GM19463 (cell line): ENCODE results near the gene CPT1A.

Experiments
- ATAC-seq: cut with Tn5 transposase; IDR thresholded peaks from one replicate; pipeline ENCODE4 v1.9.1; 2021; ENCODE audit warnings: mild to moderate bottlenecking, moderate library complexity; ENCODE audit not compliant: unreplicated experiment

The CPT1A gene

GRCh38 chr11:68854273-68854958 is 12.7 kb upstream of the CPT1A start:
- ATAC-seq = no peak

DNA sequence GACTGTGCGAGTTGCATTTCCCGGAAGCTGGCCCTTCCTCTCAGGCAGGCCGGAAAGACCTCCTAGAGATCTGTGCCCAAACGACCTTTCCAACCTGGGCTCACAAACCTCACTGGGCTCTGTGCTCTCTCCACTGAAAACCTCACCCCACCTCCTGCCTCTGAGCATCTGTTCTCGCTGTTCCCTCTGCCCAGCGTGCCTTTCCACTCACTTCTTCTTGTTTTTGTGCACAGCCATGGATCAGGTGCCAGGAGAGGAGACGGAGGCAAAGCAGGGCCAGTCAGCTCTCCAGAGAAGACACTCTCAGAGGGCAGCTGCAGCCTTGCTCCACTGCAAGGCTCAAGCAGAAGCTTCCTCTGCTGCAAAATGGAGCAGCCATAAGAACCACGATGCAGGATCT is 10.9 kb upstream of the CPT1A start:
- ATAC-seq = no peak

GRCh38 chr11:68848429-68848828 is 6.7 kb upstream of the CPT1A start:
- ATAC-seq = no peak

- ATAC-seq = no peak
Measured at GRCh38 chr11:68847395-68847794, 5.7 kb upstream of the CPT1A start.

DNA sequence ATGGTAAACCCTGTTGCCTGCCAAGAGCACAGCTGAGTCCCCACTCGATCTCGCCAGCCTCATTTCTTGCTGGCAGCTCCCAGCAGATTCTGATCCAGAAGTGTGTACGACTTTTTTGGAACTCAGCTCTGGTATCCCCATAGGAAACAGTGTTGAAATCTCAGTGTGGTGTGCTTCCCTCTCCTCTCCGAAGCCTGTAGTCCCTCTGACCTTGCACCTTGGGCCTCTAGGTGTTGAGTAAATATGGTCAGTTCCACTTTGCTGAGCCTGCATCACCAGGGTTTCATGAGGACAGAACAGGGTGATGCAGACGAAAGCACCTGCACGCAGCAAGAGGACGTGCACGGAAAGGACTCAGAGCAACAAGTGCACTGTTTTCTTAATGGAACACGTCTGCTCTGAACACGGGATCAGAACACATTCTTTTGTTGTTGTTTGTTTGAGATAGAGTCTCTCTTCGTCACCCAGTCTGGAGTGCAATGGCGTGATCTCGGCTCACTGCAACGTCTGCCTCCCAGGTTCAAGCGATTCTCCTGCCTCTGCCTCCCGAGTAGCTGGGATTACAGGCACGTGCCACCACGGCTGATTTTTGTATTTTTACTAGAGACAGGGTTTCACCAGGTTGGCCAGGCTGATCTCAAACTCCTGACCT is 3.8 kb upstream of the CPT1A start:
- no peak for ATAC-seq

DNA sequence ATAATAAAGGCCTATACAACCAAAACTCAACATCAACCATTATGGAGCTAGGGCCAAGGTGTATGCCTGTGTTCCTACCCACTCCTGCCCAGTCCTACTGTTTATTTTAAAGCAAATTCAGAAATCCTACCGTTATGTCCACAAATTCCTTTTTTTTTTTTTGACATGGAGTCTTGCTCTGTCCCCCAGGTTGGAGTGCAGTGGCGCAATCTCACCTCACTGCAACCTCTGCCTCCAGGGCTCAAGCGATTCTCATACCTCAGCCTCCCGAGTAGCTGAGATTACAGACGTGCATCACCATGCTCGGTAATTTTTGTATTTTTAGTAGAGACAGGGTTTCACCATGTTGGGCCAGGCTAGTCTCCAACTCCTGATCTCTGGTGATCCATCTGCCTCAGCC is 3.1 kb upstream of the CPT1A start:
- ATAC-seq = no peak

- ATAC-seq = no peak
Measured at GRCh38 chr11:68844376-68844775, 2.7 kb upstream of the CPT1A start.

DNA sequence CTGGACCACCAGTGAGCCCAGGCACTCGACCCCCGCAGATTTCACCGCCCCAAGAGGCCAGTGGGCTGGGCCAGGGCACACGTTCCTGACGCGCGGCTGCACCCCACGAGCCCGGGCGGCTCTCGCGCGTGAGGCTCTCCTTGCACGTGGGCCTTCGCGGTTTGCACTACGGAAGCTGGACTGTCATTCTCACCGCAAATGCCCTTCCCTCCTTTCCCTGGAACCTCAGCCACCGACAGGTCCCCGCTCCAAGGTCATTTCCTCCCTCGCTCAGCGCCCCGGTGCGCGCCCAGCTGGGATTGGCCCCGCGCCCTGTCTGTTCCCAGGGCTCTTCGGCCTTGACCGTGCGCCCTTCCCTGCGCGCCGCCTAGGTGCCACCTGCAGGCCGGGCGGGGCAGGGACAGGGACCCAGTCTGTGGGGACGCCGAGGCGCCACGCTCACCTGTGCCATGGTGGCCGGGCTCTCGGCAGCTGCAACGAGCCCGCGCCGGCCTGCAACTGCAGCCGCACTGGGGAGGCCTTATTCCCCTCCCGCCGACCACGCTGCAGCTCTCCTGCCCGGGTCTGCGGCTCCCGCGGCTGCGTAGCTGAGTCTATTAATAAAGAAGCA is 2.1 kb upstream of the CPT1A start:
- peak; percentile 52 for ATAC-seq

DNA sequence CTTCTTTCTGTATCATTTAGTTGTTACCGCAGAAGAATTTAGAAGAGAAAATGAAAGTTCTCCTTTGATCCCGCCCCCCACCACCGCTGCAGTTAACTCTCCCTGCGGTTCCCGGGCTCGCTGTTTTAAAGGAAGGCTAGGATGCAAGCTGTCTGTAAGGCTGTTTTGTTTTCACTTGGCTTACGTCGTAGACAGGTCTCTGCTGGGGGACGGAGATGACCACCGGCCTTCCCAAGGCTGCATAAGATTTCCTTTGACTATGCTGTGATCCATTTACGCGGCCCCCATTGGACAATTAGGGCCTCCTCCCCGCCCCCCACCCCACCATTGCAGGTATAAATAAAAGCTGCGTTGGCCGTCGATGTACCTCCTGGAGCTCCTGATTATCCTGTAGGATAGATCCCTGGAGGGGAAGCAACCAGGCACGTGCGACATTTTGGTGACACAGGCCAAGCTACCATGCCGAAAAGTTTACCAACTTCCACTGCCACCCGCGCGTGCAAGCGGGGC is 1.4 kb upstream of the CPT1A start:
- ATAC-seq = no peak

DNA sequence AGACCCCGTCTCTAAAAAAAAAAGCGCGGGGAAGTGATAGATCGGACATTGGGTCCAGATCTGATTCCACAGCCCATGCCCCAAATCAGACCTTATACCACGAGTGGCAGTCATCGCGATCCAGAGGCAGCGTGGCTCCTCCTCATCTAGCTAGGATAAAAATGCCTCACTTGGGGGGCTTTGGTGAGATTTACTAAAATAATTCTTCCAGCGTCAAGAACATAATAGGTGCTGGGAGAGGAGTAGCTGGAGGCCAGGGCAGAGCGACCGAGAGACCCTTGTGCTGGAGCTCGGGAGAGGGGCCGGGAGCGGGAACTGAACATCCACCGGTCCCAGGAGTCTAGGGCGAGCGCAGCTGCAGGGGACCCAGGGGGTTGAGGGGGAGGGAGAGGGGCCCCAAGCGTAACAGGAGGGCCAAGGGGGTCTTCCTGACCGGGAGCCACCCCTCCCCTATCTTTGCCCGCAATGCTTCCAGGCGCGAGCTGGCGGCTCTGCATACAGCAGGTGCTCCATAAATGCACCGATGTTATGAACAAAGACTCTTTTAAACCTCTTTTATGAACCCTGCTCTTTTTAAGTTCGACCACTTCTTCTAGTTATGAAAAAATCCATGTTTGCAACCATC is 823 bp upstream of the CPT1A start:
- no peak for ATAC-seq

DNA sequence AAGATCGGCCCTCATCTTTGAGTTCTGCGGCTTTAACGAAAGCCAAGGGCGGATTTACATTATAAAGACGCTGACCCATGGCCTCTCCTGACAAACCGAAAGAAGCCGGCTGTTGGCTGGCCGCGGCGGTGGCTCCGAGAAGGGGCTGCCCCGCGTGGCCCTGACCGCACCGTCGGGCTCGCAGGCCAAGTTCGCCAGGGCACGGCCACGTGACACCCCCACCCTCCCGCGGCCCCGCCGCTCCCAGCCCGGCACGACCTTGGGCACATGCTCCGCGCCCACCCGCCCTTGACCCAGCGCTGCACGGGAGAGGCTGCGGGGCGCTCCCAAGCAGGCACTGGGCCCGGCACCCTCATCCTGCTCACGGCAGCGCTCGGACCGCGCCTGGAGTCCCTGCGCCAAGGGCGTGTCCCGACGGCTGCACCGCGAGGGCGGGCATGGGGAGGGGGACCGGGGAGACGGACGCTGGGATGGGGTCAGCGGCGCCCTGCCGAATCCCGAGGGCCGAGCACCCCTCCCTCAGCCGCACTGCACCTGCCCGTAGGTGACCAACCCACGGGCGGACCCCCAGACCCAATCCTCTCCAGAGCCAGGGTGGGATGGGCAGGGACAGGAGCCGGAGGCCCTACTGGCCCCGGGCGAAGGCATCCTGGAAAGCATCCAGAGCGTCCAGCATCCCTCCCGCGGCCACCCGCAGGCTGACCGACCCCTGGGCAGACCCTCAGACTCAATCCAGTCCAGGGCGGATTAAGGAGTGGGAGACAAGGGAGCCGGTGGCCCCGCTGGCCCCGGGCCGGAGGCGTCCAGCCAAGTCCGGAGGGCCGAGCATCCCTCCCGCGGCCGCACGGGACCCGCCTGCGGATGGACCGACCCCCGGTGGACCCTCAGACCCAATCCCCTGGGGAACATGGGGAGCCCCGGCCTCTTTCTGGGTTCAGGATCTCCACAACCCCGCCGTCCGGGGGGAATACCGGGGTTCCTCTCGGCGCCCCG is 759 bp downstream of the CPT1A start:
- no peak for ATAC-seq

- ATAC-seq = no peak
Measured at GRCh38 chr11:68839911-68840641, 1.6 kb downstream of the CPT1A start.

DNA sequence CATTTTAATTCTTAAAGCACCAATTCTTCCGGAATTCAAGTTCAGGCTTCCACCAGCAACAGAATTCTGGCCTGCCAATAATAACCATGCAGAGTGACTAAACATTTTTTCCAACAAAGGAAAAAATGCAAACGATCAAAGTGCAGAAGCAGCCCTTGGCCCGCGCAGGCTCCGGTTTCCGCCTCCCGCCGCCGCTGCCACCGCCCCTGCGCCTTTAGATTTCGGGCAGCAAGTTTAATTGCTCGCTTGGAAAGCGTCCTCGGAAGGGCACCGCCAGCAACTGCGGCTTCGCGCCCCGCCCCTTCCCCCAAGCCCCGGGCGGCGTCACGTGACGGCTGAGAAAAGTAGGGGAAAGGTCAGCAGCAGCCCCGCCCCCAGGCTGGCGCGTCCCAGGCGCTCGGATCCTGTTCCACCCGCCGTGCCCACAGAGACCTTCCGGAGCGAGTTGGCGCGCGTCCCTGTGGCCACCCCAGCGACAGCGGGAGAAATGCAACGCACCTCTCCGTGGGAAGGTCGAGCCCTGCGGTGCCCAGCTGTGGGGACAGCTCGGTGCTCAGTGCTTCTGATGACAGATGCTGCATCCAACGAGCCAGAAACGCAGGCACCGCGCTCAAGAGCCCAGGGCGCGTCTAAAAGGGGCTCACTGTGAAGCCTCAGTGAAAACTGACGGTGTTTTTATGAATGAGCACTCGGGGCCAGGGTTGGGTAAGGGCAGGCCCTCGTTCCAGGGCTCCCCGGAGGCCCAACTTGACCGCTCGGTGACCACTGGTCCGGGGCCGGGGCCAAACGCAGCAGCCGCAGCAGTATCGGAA is 2.5 kb downstream of the CPT1A start:
- ATAC-seq = peak; percentile 38

- no peak for ATAC-seq
Measured at GRCh38 chr11:68838572-68838964, 3.1 kb downstream of the CPT1A start.

GRCh38 chr11:68837583-68838571 is 3.8 kb downstream of the CPT1A start:
- ATAC-seq = no peak

GRCh38 chr11:68835749-68836148 is 6.0 kb downstream of the CPT1A start:
- no peak for ATAC-seq

DNA sequence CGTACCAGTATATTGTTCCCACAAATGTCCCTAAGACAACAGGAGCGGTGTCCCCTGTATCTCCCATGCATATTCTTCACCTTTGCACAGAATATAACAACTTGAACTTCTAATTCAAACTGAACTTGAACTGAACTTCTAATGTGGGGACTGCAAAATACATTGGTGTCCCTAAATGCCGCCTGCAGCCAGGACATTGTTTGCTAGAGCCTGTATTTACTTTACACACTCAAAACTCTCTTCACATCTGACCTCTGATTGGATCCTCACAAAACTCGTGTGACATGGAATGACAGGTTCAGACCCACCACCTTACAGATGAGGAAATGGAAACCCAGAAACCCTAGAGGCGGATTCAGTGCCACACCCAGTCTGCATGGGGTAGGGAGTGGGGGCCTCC is 6.4 kb downstream of the CPT1A start:
- no peak for ATAC-seq
